Posterior vena cava (tissue), 2 donors: ENCODE data around the gene NDUFA11. TPM values are rescaled to one million over a fixed set of nuclear protein-coding genes. Genes with fewer than 3 reads are reported as not detected.
"Not testable (repeated sequence)": the region's sequence is repeated elsewhere in the genome, so short reads cannot be mapped to it uniquely, and the experiment has no call there.

Experiments used
- DNase-seq: peaks from one replicate; pipeline ENCODE4 v3.0.0-alpha.2; 2020; ENCODE audit warnings: low spot score
- intact Hi-C, 2 donors: fragments of 100-400 bp; cut with DNase I; formaldehyde crosslinking; loops; one replicate each; pipeline versions ENCODE4 v1.14.1 to v1.14.2; 2022 to 2023
- total RNA-seq, 2 donors: library from RNA; stranded (reverse); fragmentation: NEBNext Ultra II Directional; extraction: Animal tissue kit (Norgen Biotek cat#: 25700); gene quantifications; one replicate each; pipeline ENCODE4 v1.2.1, GENCODE V29; 2021
- donor health status: DM: yes; HTN: yes; CAD: no.
- donor health status: DM: yes; HTN: yes; CAD: no.

Gene NDUFA11
- total RNA-seq, 2 donors from 2014 or later: 161 to 193 TPM

DNA sequence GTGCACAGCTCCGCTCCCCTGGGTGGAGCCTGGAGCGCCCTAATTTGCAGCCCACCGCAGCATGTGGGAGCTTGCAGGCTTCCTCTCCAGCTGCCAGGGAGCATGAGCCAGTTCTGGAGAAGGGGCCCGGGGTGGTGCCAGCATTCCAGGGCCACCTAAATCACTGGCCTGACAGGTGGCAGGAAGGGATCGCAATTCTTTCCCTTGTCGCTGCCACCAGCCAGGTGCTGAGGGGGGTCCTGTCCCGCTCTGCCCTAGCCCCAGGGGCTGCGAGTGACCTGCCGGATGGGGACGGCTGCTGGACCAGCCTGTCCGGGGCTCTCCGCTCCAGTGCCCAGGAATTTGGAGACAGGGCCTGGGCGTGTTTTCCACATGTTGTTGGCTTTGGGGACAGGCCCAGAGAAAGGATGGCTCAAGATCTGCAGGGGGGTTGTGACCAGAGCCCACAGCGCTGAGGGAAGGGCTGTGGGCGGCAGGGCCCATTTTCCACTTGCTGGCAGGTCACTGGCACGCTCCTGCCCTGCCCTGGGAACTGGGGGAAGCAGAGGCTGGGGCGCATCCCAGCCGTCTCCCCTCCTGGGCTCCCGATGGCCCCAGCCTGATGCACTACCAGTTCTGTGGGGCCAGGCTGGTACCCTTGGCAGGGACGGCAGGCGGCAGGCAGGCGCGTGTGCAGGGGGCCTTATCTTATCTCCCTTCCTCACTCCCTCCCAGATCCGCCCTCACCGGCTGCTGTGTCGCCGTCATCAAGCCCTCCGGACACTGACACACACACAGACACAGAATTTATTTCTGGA lies 9.5 kb downstream of the NDUFA11 start:
- intact Hi-C loops: loop anchor here (2.0 to 5.0 kb wide), 2 partner anchors 87 to 89 kb away; partner anchors contain the start of gene NRTN (in 2 of the 2)

DNA sequence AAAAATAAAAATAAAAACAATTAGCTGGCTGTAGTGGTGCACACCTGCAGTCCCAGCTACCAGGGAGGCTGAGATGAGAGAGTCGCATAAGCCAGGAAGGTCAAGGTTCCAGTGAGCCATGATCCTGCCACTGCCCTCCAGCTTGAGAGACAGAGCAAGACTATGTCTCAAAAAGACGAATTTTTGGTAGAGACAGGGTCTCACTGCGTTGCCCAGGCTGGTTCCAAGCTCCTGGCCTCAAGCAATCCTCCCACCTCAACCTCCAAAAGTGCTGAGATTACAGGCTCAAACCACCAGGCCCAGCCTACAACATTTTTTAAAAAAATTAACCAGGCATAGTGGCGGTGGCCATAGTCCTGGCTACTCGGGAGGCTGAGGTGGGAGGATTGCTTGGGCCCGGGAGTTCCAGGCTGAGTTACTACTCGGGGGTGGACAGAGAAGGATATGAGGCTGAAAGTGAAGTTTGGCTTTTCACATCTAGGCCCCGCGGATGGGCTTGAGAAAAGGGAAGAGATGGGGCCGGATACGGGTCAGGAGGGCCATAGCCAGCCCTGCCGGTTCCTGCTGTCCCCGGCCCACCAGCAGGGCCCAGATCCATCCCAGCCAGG lies 10.2 kb downstream of the NDUFA11 start:
- intact Hi-C loops: loop anchor here (2.0 to 5.0 kb wide), 2 partner anchors 86 to 89 kb away; partner anchors contain the start of gene NRTN (in 2 of the 2)

More for the DNA sequence above, 9.5 kb downstream of the NDUFA11 start:
- DNase-seq: no peak

DNA sequence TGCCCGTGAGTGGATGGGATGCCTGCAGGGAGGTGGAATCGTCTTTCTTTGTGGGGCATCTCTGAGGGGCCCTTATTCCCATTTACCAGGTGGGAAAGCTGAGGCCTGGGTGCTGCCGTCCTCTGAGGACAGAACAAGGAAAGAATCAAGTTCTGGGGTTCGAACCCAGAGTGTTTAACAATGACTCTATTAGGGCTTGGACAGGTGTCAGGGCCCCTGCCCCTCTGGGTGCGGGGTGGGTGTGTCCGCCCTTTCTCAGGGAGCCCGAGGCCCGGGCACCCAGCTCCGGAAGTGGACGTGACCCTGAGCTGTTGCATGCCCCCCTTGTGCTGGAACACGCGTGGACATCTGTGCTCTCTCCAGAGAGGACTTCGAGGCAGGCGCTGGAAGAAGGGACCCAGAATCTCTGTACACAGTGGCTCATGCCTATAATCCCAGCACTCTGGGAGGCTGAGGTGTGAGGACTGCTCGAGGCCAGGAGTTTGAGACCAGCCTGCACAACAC lies 10.8 kb downstream of the NDUFA11 start:
- intact Hi-C loops: loop anchor here (2.0 to 5.0 kb wide), 2 partner anchors 86 to 88 kb away; partner anchors contain the start of gene NRTN (in 2 of the 2)
- no peak for DNase-seq

More for the DNA sequence above, 10.2 kb downstream of the NDUFA11 start:
- no peak for DNase-seq

- DNase-seq: no peak
- intact Hi-C loops: loop anchor here (2.0 to 5.0 kb wide), 2 partner anchors 85 to 87 kb away; partner anchors contain the start of gene NRTN (in 2 of the 2)
Observed at GRCh38 chr19:5891938-5892771, 11.4 kb downstream of the NDUFA11 start.

DNA sequence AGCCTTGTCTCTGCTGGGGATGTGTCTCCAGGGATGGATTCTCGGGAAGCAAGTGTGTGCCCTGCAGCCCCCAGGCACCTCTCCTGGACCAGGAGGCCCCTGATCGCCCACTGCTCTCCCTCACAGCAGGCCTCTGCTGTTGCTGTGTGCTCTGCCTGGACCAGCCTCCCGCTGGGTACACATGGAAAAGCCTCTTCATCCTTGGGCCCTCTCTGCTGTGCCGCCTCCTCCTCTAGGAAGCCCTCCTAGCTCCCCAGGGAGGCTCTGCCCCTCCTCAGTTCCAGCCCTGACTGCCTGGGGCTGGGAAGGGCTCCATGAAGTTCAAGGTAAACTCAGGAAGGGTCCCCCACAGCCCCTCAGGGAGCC lies 12.0 kb downstream of the NDUFA11 start:
- intact Hi-C loops: loop anchor here in 1 of 2 donors (5.0 kb wide), 1 partner anchor 84 kb away; the partner anchor contains the start of gene NRTN
- DNase-seq: no peak

- no peak for DNase-seq
- intact Hi-C loops: loop anchor here in 1 of 2 donors (5.0 kb wide), 1 partner anchor 83 kb away; the partner anchor contains the start of gene NRTN
Observed at GRCh38 chr19:5890099-5890498, 13.5 kb downstream of the NDUFA11 start.

DNA sequence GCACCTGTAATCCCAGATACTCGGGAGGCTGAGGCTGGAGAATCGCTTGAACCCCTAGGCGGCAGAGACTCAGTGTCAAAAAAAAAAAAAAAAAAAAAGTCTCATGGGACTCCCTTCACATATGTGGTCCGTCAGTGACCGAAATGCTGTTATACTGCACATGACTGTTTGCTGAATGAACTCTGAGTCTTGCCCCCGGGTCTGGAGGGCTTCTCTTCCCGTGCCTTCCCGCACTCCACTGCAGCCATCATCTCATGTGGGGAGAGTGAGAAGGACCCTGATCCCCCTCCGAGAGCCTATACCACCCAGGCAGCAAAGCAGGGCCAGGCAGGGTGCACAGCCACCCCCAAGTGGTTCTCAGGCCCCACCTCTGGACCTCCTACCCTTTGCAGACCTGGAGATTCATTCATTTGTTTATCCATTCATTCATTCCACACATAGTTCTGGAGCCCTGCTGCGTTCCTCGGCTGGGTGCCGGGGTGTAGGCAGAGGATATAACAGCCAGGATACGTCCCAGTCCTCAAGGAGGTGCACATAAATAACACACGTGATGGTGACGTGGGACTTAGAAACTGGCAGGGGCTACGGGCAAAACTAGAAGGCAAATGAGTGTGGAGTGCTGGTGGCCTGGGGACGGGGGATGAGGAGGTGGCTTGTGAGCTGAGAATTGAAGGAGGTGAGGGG lies 14.2 kb downstream of the NDUFA11 start:
- intact Hi-C loops: no loop called here
- no peak for DNase-seq

DNA sequence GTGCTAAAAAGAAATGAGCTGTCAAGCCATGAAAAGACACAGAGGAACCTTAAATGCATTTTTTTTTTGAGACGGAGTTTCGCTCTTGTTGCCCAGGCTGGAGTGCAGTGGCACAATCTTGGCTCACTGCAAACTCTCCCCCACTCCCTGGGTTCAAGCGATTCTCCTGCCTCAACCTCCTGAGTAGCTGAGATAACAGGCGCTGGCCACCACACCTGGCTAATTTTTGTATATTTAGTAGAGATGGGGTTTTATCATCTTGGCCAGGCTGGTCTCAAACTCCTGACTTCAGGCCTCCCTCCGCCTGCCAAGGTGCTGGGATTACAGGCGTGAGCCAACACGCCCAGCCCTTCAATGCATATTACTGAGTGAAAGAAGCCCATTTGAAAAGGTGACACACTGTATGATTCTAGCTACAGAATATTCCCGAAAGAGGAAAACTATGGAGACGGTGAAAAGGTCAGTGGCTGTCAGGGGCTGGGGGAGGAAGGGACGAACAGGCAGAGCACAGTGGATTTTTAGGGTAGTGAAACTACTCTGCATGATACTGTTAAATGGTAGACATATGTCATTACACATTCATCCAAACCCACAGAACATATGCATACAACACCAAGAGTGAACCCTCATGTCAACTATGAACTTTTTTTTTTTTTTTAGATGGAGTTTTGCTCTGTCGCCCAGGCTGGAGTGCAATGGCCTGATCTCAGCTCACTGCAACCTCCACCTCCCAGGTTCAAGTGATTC lies 19.4 kb downstream of the NDUFA11 start:
- intact Hi-C loops, DNase-seq: not testable (repeated sequence)

DNA sequence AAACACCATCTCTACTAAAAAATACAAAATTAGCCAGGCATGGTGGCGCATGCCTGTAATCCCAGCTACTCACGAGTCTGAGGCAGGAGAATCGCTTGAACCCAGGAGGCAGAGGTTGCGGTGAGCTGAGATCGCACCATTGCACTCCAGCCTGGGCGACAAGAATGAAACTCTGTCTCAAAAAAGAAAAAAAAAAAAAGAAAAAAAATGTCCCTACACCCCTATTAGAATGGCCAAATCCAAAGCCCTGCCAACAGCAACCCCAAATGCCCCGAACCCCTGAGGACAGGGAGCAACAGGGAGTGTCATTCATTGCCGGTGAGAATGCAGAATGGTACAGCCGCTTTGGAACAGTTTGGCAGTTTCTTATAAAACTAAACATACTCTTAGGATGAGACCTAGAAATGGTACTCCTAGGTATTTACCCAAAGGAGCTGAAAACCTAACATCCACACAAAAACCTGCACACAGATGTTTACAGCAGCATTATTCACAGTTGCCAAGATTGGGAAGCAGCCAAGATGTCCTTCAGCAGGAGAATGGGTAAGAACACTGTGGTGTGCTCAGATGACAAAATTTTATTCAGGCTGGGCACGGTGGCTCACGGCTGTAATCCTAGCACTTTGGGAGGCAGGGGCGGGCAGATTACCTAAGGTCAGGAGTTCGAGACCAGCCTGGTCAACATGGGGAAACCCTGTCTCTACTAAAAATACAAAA lies 20.3 kb downstream of the NDUFA11 start:
- intact Hi-C loops: not testable (repeated sequence)

GRCh38 chr19:5882421-5882968 lies 21.1 kb downstream of the NDUFA11 start:
- intact Hi-C loops: no loop called here
- DNase-seq: no peak

More for the DNA sequence above, 20.3 kb downstream of the NDUFA11 start:
- DNase-seq: not testable (repeated sequence)

DNA sequence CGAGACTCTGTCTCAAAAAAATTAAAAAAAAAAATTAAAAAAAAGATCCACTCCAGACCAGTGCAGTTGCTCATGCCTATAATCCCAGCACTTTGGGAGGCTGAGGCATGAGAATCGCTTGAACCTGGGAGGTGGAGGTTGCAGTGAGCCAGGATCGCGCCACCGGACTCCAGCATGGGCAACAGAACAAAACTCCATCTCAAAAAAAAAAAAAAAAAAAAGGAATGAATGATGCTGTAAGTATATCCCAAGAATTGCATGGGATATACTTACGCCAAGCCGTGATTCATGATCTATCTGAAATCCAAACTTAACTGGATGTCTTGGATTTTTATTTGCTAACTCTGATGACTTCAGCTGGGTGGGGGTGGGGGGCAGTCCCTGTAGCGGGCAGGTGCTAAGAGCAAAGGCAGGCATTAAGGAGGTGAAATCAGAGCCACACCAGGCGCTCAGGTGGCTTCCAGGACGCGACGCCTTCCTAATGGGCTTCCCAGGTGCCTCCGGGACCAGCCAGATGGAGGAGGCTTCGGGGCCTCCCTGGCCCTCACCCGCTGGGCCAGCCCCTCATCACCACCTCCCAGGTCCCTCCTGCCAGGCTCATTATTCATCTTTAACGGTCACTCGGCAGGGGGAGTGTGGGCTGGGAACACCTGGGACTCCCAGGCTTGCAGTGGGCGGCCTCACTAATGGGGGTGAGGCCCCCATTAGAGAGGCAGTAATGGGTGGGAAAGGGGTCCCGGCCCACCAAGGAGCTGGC lies 21.9 kb downstream of the NDUFA11 start:
- DNase-seq: no peak
- intact Hi-C loops: no loop called here

GRCh38 chr19:5880604-5881078 lies 22.9 kb downstream of the NDUFA11 start:
- DNase-seq: peak; percentile 90
- intact Hi-C loops: no loop called here

- intact Hi-C loops: no loop called here
- DNase-seq: no peak
Observed at GRCh38 chr19:5880196-5880595, 23.4 kb downstream of the NDUFA11 start.

- intact Hi-C loops: no loop called here
- DNase-seq: no peak
Observed at GRCh38 chr19:5877882-5878281, 25.7 kb downstream of the NDUFA11 start.

DNA sequence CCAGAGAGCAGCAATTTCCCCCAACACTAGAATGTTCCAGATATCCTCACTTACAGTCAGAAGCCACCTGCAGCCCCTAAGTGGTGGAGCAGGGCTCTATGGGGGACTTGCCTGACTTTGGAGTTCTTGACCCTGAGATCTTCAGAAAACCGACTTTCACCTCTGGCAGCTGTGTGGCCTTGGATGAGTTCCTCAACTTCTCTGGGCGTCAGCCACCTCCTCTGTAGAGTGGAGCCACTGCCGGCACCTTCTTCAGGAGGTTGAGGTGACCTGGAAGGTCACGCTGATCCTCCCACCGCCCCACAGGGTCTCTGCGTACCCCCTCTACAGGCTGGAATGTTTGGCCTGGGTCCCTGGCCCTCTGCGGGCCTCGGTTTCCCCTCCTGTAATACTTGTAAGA lies 26.2 kb downstream of the NDUFA11 start:
- intact Hi-C loops: no loop called here
- no peak for DNase-seq

- intact Hi-C loops, DNase-seq: not testable (repeated sequence)
Observed at GRCh38 chr19:5874496-5874895, 29.1 kb downstream of the NDUFA11 start.
